Activated naive CD4-positive, alpha-beta T cell (primary cell): Measurements from ENCODE around the gene UBE2L5.

ENCODE experiments used
- DNase-seq, 4 experiments: peaks; one replicate each; lab custom pipeline; 2025; lab: John Stamatoyannopoulos, UW

Gene UBE2L5

GRCh38 chr13:30477346-30478195, 55.3 kb downstream of the UBE2L5 start:
- no peak for DNase-seq
